Small intestine (tissue), 7 donors: ENCODE measurements around the gene TCF7. TPM values are rescaled to one million over a fixed set of nuclear protein-coding genes. Genes with fewer than 3 reads are reported as not detected.

Experiments
- DNase-seq, 2 donors: peaks; one replicate each; pipeline versions ENCODE4 v3.0.0 to v3.0.0-alpha.2; 2013
- FAIRE-seq: peaks from 2 replicates; lab custom pipeline; 2012; peaks lifted over from hg19 to GRCh38; lab: Jason Lieb, UNC
- H3K27ac ChIP-seq, 3 donors: one replicate each; pipeline ENCODE4 v1.5.1; 2013; ENCODE audit warnings: low read length in 2 of 3, mild to moderate bottlenecking in 2 of 3, control low read depth in 1 of 3, inconsistent platforms in 1 of 3, low read depth in 1 of 3, moderate library complexity in 1 of 3
- H3K27me3 ChIP-seq, 3 donors: one replicate each; pipeline ENCODE4 v1.6.1; 2013; ENCODE audit warnings: low read length in 3 of 3, inconsistent platforms in 1 of 3; ENCODE audit not compliant: control insufficient read depth in 3 of 3, insufficient read depth in 3 of 3
- H3K36me3 ChIP-seq, 3 donors: one replicate each; pipeline ENCODE4 v1.6.1; 2013; ENCODE audit warnings: low read length in 3 of 3, inconsistent platforms in 1 of 3, low read depth in 1 of 3, mild to moderate bottlenecking in 1 of 3, moderate library complexity in 1 of 3; ENCODE audit not compliant: control insufficient read depth in 3 of 3, insufficient read depth in 2 of 3
- H3K4me1 ChIP-seq, 3 donors: one replicate each; pipeline ENCODE4 v1.6.1; 2013; ENCODE audit warnings: low read length in 2 of 3, inconsistent platforms in 1 of 3, low read depth in 1 of 3, mild to moderate bottlenecking in 1 of 3, moderate library complexity in 1 of 3; ENCODE audit not compliant: control insufficient read depth in 3 of 3, insufficient read depth in 2 of 3
- H3K4me3 ChIP-seq, 3 donors: one replicate each; pipeline ENCODE4 v1.5.1; 2013; ENCODE audit warnings: low read length in 3 of 3, control low read depth in 1 of 3, inconsistent platforms in 1 of 3, low read depth in 1 of 3, mild to moderate bottlenecking in 1 of 3, moderate library complexity in 1 of 3
- H3K9me3 ChIP-seq, 2 donors: one replicate each; pipeline ENCODE4 v1.6.1; 2013; ENCODE audit warnings: low read depth in 1 of 2, low read length in 1 of 2; ENCODE audit not compliant: control insufficient read depth in 2 of 2, insufficient read depth in 1 of 2
- WGBS, 3 donors: extraction: QIAGEN DNeasy Blood & Tissue Kit; methylation state at CpG; one replicate each; pipeline ENCODE4 v1.1.7; 2013; 5-methylcytosine and 5-hydroxymethylcytosine counted together
- polyA plus RNA-seq, 4 donors: library from polyadenylated mRNA; stranded (reverse) in 3 of 4; unstranded in 1 of 4; fragments of 200-250 nt in 3 of 4; fragments of 120-200 nt in 1 of 4; gene quantifications; one replicate each; pipeline versions ENCODE4 v1.2.1 to v1.2.3, GENCODE V29; 2013
- donor health status: healthy with polysubstance abuse.
- donor health status: control.
- donor health status: control.
- donor health status: Bipolar disorder and iron deficiency.
- donor health status: healthy.

TCF7 gene
- polyA plus RNA-seq, 4 donors: 9.7 to 13.3 (median 11.4) TPM

- Histone ChIP-seq H3K9me3 (no peaks in the 10 kb centered on the region), H3K27ac (no peak overlapping the region), H3K27me3 (no peaks in the 10 kb centered on the region), H3K4me3 (no peak overlapping the region), H3K36me3 (no peaks in the 10 kb centered on the region), H3K4me1 (peaks cover 0 to under 1% (median 0%) of the 10 kb centered on the region in 3 donors)
- WGBS, 3 donors: 77 to 82% (median 81%) methylated on average over 2 to 3 of the region's 3 CpGs
- no peak for FAIRE-seq
- no peak for DNase-seq
Measured at GRCh38 chr5:134189031-134189430, 74.5 kb downstream of the TCF7 start.

DNA sequence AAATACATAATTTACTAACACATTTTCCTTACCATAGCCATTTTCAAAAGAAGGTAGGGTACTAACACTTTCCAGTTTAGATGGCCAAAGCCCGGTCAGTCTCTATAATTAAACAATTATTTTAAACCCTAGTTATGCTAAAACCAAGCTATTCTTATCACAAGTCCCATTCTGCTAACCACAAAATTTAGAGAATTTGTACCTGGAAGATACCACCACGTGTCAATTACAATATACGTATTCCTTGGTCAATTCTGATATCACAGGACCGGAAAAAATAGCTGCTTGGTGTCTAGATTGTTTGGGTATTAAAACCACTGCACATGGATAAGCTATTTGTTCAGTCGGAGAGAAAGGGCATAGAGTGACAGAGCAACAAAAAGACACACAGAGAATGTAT lies 81.2 kb downstream of the TCF7 start:
- Histone ChIP-seq H3K9me3 (no peaks in the 10 kb centered on the region), H3K27ac (no peak overlapping the region), H3K27me3 (no peaks in the 10 kb centered on the region), H3K36me3 (peaks cover 6 to 22% (median 16%) of the 10 kb centered on the region in 3 donors), H3K4me1 (no peaks in the 10 kb centered on the region), H3K4me3 (no peak overlapping the region)
- 71 to 77% (median 73%) methylated on average over 5 of the region's 5 CpGs for WGBS, 3 donors
- FAIRE-seq: no peak
- DNase-seq: no peak

Other genes with a start within 250 kb of the TCF7 start
- 10 to 100 TPM; 17.3 to 71.2 (median 29.7) TPM for gene C5orf15, start 146.1 kb upstream of the TCF7 start, polyA plus RNA-seq
- gene VDAC1, start 109.7 kb upstream of the TCF7 start, polyA plus RNA-seq: 100 to 1,000 TPM; 213 to 412 (median 281) TPM
- 100 to 1,000 TPM; 476 to 538 (median 505) TPM for gene SKP1, start 62.3 kb downstream of the TCF7 start, polyA plus RNA-seq
- gene PPP2CA, start 111.4 kb downstream of the TCF7 start, polyA plus RNA-seq: 100 to 1,000 TPM in 1 of 4 donors, 10 to 100 TPM in 3; 42.4 to 123 (median 46.8) TPM